ENCODE measurements around the gene SFXN5. TPM values are rescaled to one million over a fixed set of nuclear protein-coding genes. Genes with fewer than 3 reads are reported as not detected.

Gene SFXN5
- total RNA-seq, 1 experiment from 2014 or later = 25.9 TPM

GRCh38 chr2:73087311-73087710 lies 15.8 kb upstream of the SFXN5 start:
- DNase-seq (ENCODE audit: low spot score) = no peak
- Mint-ChIP-seq H3K4me3 (no peak overlapping the region), H3K27me3 (ENCODE audit: low read depth) (no peaks in the 10 kb centered on the region), H3K27ac (no peak overlapping the region), H3K9me3 (no peaks in the 10 kb centered on the region), H3K4me1 (peaks cover 7% of the 10 kb centered on the region; the same call in 1 of the 2 replicates), H3K36me3 (peaks cover 3% of the 10 kb centered on the region; the same call in 1 of the 2 replicates)
- CTCF ChIA-PET = interaction anchor here (1.2 to 7.7 kb wide), 4 partner anchors 24 to 114 kb away, joined by 3 to 113 read pairs (median 64); partner anchors contain the start of gene RAB11FIP5
- POLR2A ChIA-PET = no interaction called here
- TF ChIP-seq TP53 (CRISPR knock-in tag; IDR thresholded peaks at IDR 0.05) (no peak), MYBL2 (CRISPR knock-in tag; IDR thresholded peaks at IDR 0.05) (no peak), CDX4 (CRISPR knock-in tag; IDR thresholded peaks at IDR 0.05; ENCODE audit: borderline replicate concordance) (no peak), CBFB (CRISPR knock-in tag; IDR thresholded peaks at IDR 0.05; ENCODE audit: low read depth) (no peak), ARID4B (CRISPR knock-in tag; IDR thresholded peaks at IDR 0.05; ENCODE audit: borderline replicate concordance) (no peak), JAZF1 (CRISPR knock-in tag; IDR thresholded peaks at IDR 0.05) (no peak), JUN (CRISPR knock-in tag; IDR thresholded peaks at IDR 0.05) (no peak), TEAD1 (CRISPR knock-in tag; IDR thresholded peaks at IDR 0.05) (no peak), RORB (CRISPR knock-in tag; IDR thresholded peaks at IDR 0.05) (no peak), FOXP1 (CRISPR knock-in tag; IDR thresholded peaks at IDR 0.05; ENCODE audit: borderline replicate concordance) (no peak), MXD4 (CRISPR knock-in tag; IDR thresholded peaks at IDR 0.05; ENCODE audit: borderline replicate concordance) (no peak), NR1H2 (CRISPR knock-in tag; IDR thresholded peaks at IDR 0.05) (no peak)
- TF ChIP-seq, protein P1, sequence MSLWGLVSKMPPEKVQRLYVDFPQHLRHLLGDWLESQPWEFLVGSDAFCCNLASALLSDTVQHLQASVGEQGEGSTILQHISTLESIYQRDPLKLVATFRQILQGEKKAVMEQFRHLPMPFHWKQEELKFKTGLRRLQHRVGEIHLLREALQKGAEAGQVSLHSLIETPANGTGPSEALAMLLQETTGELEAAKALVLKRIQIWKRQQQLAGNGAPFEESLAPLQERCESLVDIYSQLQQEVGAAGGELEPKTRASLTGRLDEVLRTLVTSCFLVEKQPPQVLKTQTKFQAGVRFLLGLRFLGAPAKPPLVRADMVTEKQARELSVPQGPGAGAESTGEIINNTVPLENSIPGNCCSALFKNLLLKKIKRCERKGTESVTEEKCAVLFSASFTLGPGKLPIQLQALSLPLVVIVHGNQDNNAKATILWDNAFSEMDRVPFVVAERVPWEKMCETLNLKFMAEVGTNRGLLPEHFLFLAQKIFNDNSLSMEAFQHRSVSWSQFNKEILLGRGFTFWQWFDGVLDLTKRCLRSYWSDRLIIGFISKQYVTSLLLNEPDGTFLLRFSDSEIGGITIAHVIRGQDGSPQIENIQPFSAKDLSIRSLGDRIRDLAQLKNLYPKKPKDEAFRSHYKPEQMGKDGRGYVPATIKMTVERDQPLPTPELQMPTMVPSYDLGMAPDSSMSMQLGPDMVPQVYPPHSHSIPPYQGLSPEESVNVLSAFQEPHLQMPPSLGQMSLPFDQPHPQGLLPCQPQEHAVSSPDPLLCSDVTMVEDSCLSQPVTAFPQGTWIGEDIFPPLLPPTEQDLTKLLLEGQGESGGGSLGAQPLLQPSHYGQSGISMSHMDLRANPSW (CRISPR knock-in tag; conservative IDR thresholded peaks at IDR 0.05; ENCODE audit: low read depth) = no peak
- TF ChIP-seq, protein P2, sequence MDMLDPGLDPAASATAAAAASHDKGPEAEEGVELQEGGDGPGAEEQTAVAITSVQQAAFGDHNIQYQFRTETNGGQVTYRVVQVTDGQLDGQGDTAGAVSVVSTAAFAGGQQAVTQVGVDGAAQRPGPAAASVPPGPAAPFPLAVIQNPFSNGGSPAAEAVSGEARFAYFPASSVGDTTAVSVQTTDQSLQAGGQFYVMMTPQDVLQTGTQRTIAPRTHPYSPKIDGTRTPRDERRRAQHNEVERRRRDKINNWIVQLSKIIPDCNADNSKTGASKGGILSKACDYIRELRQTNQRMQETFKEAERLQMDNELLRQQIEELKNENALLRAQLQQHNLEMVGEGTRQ (CRISPR knock-in tag; IDR thresholded peaks at IDR 0.05) = no peak
- TF ChIP-seq, protein P3, sequence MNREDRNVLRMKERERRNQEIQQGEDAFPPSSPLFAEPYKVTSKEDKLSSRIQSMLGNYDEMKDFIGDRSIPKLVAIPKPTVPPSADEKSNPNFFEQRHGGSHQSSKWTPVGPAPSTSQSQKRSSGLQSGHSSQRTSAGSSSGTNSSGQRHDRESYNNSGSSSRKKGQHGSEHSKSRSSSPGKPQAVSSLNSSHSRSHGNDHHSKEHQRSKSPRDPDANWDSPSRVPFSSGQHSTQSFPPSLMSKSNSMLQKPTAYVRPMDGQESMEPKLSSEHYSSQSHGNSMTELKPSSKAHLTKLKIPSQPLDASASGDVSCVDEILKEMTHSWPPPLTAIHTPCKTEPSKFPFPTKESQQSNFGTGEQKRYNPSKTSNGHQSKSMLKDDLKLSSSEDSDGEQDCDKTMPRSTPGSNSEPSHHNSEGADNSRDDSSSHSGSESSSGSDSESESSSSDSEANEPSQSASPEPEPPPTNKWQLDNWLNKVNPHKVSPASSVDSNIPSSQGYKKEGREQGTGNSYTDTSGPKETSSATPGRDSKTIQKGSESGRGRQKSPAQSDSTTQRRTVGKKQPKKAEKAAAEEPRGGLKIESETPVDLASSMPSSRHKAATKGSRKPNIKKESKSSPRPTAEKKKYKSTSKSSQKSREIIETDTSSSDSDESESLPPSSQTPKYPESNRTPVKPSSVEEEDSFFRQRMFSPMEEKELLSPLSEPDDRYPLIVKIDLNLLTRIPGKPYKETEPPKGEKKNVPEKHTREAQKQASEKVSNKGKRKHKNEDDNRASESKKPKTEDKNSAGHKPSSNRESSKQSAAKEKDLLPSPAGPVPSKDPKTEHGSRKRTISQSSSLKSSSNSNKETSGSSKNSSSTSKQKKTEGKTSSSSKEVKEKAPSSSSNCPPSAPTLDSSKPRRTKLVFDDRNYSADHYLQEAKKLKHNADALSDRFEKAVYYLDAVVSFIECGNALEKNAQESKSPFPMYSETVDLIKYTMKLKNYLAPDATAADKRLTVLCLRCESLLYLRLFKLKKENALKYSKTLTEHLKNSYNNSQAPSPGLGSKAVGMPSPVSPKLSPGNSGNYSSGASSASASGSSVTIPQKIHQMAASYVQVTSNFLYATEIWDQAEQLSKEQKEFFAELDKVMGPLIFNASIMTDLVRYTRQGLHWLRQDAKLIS (CRISPR knock-in tag; IDR thresholded peaks at IDR 0.05; ENCODE audit: borderline replicate concordance) = no peak
- TF ChIP-seq, protein P4, sequence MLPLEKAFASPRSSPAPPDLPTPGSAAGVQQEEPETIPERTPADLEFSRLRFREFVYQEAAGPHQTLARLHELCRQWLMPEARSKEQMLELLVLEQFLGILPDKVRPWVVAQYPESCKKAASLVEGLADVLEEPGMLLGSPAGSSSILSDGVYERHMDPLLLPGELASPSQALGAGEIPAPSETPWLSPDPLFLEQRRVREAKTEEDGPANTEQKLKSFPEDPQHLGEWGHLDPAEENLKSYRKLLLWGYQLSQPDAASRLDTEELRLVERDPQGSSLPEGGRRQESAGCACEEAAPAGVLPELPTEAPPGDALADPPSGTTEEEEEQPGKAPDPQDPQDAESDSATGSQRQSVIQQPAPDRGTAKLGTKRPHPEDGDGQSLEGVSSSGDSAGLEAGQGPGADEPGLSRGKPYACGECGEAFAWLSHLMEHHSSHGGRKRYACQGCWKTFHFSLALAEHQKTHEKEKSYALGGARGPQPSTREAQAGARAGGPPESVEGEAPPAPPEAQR (CRISPR knock-in tag; IDR thresholded peaks at IDR 0.05) = no peak
- TF ChIP-seq, protein P5, sequence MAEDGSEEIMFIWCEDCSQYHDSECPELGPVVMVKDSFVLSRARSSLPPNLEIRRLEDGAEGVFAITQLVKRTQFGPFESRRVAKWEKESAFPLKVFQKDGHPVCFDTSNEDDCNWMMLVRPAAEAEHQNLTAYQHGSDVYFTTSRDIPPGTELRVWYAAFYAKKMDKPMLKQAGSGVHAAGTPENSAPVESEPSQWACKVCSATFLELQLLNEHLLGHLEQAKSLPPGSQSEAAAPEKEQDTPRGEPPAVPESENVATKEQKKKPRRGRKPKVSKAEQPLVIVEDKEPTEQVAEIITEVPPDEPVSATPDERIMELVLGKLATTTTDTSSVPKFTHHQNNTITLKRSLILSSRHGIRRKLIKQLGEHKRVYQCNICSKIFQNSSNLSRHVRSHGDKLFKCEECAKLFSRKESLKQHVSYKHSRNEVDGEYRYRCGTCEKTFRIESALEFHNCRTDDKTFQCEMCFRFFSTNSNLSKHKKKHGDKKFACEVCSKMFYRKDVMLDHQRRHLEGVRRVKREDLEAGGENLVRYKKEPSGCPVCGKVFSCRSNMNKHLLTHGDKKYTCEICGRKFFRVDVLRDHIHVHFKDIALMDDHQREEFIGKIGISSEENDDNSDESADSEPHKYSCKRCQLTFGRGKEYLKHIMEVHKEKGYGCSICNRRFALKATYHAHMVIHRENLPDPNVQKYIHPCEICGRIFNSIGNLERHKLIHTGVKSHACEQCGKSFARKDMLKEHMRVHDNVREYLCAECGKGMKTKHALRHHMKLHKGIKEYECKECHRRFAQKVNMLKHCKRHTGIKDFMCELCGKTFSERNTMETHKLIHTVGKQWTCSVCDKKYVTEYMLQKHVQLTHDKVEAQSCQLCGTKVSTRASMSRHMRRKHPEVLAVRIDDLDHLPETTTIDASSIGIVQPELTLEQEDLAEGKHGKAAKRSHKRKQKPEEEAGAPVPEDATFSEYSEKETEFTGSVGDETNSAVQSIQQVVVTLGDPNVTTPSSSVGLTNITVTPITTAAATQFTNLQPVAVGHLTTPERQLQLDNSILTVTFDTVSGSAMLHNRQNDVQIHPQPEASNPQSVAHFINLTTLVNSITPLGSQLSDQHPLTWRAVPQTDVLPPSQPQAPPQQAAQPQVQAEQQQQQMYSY (CRISPR knock-in tag; IDR thresholded peaks at IDR 0.05) = no peak
- ATAC-seq = no peak
